NCI-H345 (cell line): ENCODE data around the gene PRKCA.
A peak's percentile ranks its signal among the peaks of the same experiment; 100 is the strongest.
"Not testable (repeated sequence)": the region's sequence is repeated elsewhere in the genome, so short reads cannot be mapped to it uniquely, and the experiment has no call there.

ENCODE experiments used
- DNase-seq: peaks from one replicate; lab custom pipeline; 2025; lab: John Stamatoyannopoulos, UW

The PRKCA gene

GRCh38 chr17:66301864-66302741 lies at the start of gene PRKCA:
Gene PRKCA, plus strand, starts transcription at chr17:66302613.
- DNase-seq, result peak; percentile 79

DNA sequence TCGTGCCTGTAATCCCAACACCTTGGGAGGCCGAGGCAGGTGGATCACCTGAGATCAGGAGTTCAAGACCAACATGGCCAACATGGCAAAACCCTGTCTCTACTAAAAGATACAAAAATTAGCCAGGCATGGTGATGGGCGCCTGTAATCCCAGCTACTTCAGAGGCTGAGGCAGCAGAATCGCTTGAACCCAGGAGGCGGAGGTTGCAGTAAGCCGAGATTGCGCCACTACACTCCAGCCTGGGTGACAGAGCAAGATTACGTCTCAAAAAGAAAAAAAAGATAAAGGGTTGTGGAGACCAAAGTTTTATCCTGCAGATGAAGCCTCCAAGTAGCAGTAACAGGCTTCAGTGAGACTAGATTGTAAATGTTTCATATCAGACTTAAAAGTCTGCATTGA lies 49.0 kb upstream of the PRKCA start:
- not testable (repeated sequence) for DNase-seq

DNA sequence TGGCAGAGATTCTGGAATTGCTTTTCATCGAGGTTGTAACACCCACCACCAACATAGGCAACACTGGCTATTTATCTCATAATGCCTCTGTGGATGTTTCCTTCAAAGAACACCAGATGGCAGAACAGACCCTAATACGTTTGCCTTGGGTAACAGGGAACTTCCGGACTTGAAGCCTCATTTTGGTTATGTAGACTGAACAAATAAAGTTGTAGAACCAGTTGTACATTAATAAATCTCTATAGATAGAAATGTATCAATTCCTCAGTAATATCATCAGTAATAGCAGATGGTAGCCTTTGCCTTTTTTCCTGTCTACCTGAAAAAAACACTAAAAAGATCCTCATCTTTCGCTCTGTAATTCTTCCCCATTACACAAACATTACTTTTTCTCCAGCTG lies 47.3 kb upstream of the PRKCA start:
- peak; percentile 65 for DNase-seq

- DNase-seq, result no peak
These were observed 46.9 kb upstream of the PRKCA start for GRCh38 chr17:66255527-66255971.

DNA sequence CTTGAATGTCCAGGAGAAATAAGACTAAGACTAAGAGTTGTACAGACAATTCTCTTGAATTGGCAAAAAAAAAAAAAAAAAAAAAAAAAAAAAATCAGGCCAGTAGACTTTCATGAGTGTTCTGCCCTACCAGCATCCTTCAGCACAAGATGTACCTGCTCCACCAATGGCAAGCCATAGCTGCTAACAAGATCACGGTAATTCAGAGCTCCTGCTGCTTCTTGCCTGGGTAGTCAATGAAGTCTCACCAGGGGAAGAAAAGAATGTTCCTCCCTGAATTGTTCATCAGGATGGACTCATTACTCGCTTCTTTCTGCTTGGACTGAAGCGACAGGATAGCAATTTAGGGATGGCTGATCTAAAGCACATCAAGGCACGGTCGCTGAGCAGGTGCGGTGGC lies 42.1 kb upstream of the PRKCA start:
- no peak for DNase-seq

DNA sequence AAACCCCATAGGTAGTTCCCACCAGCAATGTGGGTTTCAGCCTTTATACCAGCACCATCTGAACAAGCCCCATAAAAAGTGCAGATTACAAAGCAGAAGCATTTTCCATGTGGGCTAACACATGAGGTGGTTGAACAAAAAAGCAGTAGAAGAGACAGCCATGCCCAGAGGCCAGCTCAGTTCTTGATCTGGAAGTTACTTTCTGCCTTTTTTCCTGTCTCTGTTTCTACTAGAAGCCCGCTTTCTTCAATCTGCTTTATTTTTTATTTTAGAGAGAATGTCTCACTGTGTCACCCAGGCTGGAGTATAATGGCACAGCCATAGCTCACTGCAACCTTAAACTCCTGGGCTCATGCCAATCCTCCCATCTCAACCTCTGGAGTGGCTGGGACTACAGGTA lies 41.7 kb upstream of the PRKCA start:
- no peak for DNase-seq

DNA sequence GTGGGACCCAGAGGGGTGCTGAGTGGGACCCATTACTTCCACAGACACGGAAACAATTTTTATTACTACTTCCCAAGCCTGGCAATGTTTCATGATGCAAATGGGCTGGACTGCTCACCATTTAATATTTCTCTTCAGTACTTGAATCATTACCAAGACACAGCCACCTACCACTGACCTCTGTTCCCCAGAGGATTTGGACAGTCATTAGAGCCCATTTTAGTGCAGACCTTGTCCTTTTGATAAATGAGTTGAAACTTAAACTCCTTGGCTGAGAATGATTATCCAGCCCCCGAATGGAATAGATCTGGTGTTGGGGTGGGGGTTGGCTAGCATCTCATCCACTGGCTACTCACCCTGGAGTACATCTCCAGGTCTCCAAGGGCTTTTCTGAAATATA lies 39.6 kb upstream of the PRKCA start:
- no peak for DNase-seq

DNA sequence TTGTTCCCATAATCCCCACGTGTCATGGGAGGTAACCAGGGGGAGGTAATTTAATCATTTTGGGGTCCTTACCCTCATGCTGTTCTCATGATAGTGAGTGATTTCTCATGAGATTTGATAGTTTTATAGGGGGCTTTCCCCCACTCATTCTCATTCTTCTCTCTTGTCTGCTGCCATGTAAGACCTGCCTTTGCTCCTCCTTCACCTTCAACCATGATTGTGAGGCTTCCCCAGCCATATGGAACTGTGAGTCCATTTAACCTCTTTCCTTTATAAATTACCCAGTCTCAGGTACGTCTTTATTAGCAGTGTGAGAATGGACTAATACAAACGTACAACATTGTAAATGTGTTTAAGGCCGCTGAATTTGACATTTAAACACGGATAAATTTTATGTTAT lies 37.7 kb upstream of the PRKCA start:
- DNase-seq, result no peak

DNA sequence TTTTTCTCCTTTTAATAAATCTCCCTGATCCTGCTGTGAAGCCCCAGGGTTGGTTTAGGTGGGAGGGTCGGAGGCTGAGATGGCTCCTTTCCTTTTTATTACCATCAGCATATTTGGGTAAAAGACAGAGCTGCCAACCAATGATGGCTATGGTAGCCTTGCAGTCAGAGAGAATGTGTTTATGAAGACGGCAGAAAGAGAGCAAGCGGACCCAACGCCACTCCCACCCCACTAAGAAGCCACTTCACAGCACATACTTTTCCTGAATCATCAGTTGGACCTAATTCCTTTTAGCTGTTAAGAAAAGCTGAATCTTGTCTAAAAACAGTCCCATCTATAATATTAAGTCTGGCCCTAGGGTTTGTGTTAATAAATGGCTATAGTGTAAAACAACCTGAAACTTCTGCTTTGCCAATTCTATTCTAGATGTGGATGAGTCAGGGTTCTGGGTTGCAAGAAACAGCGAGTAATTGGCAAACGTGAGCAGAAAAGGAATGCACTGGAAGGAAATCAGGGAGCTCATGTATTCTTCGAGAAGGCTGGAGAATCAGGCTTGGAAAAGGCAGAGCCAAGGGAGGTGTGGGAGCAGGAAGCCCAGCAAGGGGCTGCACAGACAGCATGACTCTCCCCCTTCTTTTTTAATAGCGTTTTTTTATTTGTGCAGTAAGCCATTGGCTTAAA lies 34.0 kb upstream of the PRKCA start:
- no peak for DNase-seq

- no peak for DNase-seq
These were observed 32.3 kb upstream of the PRKCA start for GRCh38 chr17:66270106-66270505.

GRCh38 chr17:66271512-66271911 lies 30.9 kb upstream of the PRKCA start:
- DNase-seq, result no peak

DNA sequence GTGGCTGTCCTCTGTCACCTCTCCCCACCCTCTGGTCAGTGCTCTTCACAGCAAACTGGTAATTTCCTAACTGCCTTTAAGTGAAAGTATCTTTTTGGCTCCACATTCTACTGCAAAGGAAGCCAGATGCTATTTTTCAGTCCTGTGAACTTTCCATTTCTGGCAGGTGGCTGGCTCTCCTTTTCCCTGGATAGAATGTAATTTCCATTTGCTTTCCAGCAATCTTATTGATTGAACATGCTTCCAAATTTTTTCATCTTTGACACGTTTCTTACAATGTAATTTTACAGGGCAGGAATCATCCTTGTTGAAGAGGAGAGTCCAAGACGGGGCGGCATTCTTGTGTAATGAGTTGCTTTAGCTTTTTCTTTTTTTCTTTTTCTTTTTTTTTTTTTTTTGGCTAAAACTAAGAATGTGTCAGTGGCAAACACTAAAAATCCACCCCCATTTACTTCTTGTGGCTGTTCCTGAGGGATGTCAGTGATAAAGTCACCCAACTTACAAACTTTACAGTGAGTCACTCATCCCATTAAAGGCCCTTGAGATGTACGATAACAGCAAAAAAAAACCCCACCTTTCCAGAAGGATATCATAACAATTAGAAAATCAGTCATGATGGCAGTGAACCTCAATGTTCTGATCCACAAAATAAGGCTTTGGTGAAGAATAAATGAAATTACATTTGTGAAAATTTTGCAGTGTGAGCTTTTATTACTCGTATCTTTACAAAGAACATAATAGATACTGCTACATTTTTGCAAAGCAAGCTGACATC lies 29.4 kb upstream of the PRKCA start:
- no peak for DNase-seq

DNA sequence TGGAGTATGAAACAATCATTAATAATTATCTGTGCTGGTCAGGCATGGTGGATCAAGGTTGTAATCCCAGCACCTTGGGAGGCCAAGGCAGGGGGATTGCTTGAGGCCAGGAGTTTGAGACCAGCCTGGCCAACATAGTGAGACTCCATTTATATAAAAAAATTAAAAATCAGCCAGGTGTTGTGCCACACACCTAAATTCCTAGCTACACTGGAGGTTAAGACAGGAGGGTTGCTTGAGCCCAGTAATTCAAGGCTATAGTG lies 28.9 kb upstream of the PRKCA start:
- DNase-seq, result no peak

DNA sequence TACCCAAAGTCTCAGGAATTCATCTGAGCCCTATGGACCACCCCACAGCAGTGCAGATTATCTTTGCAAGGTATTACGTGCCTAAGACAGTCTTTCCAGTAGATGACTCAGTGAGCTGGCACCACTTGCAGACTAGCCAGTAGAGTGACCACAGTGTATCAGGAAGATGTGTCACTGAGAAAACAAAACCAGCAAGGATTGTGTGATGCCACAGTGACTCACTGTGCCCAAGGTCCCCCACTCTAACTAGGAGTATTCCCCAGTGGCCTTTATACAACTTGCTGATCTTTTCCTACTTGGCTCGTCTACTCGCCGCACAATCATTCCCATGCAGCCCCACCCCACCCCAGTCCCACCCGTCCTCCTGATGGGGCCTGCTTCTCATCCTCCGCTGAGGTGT lies 26.8 kb upstream of the PRKCA start:
- no peak for DNase-seq

GRCh38 chr17:66276328-66276937 lies 26.0 kb upstream of the PRKCA start:
- no peak for DNase-seq

GRCh38 chr17:66277191-66277590 lies 25.2 kb upstream of the PRKCA start:
- DNase-seq, result no peak

DNA sequence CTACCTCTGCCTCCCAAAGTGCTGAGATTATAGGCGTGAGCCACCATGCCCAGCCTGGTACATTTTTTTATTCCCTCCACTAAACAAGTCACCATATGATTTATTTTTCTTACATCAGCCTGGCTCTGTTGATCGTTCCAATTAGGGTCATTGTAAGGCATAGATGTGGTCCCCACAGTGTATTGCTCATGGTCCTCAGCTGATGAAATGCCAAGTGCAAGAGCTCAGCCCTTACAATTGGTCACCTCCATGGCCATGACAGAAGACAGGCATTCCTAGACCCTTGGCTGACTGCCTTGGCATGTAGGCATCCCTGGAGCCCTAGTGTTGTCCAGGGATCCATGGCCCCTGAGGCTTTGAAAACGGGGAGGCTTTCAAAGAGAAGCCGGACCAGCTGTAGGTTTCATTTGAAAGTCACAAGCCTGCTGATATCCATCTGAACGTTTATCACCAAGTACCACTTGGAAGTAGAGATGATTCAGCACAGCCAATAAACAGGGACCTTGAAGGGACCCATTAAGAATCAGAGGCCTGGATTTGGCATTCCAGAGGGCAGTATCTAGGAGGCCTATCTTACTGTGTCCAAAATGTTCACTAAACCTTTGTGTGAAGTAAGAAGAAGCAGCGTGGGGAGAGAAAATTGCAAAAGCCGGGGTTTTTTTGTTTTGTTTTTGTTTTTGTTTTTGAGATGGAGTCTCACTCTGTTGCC lies 20.6 kb upstream of the PRKCA start:
- DNase-seq, result no peak

DNA sequence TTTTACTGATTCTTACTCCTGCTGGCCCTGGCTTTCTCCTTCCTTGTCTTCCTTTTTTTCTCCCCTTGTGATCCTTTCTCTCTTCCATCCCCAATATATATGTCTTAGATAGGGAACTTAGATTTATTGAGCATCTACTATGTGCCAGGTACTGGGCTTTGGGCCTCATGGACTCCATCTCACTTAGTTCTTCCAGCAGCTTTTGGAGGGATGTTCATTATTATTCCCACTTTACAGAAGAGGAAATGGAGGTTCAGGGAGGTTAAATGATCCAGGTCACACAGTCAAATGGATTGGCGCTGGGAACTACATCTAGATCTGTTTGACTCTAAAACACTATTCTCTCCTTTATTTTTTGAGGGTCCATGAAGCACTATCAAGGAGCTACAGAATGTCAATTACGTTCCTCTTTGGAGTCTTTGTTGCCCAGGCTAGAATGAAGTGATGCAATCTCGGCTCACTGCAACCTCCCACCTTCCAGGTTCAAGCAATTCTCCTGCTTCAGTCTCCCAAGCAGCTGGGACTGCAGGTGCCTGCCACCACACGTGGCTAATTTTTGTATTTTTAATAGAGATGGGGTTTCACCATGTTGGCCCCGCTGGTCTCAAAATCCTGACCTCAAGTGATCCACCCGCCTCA lies 19.0 kb upstream of the PRKCA start:
- no peak for DNase-seq

GRCh38 chr17:66283971-66284370 lies 18.4 kb upstream of the PRKCA start:
- DNase-seq, result no peak

GRCh38 chr17:66285149-66285548 lies 17.3 kb upstream of the PRKCA start:
- DNase-seq, result no peak

DNA sequence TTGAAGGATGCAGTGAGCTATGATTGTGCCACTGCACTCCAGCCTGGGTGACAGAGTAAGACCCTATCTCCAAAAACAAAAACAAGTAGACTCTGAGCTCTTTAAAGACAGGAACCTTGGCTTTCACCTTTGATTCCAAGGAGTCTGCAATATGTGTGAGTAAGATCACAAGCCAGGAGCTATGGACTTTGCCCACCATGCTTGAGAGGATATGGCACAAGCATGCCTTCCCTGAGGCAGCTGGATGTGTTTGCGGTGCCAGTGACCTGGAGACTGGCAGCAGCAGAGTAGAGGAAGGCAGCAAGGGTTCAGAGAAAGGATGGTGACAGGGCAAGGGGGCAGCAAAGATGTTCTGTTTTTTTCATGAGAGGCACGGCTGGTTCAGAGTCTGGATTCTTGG lies 14.5 kb upstream of the PRKCA start:
- no peak for DNase-seq
